Heart left ventricle (tissue), 16 donors: Measurements from ENCODE around the gene SPESP1. TPM values are rescaled to one million over a fixed set of nuclear protein-coding genes. Genes with fewer than 3 reads are reported as not detected.
"Not testable (repeated sequence)": the region's sequence is repeated elsewhere in the genome, so short reads cannot be mapped to it uniquely, and the experiment has no call there.

Experiments used
- ATAC-seq, 4 donors: fragments of 200-7000 bp; cut with Tn5 transposase; one replicate each; pipeline ENCODE4 v1.9.1; 2020 to 2022; ENCODE audit warnings: moderate library complexity in 4 of 4, mild to moderate bottlenecking in 3 of 4, moderate number of reproducible peaks in 1 of 4
- DNase-seq, 5 donors: peaks; one replicate each; pipeline ENCODE4 v3.0.0-alpha.2; 2020
- H3K27ac ChIP-seq, 12 donors: fragments of 200-600 bp; sonication (generic) in 4 of 12; one replicate each; pipeline versions ENCODE4 v1.5.0 to v1.8.0; 2016 to 2022; ENCODE audit warnings: mild to moderate bottlenecking in 2 of 12
- H3K27me3 ChIP-seq, 9 donors: fragments of 200-600 bp; sonication (generic) in 2 of 9; one replicate each; pipeline versions ENCODE4 v1.5.1 to v1.8.0; 2016 to 2022; ENCODE audit warnings: mild to moderate bottlenecking in 3 of 9
- H3K36me3 ChIP-seq, 9 donors: fragments of 200-600 bp; sonication (generic) in 2 of 9; one replicate each; pipeline versions ENCODE4 v1.5.0 to v1.8.0; 2018 to 2022; ENCODE audit warnings: mild to moderate bottlenecking in 2 of 9
- H3K4me1 ChIP-seq, 12 donors: fragments of 200-600 bp; sonication (generic) in 4 of 12; one replicate each; pipeline versions ENCODE4 v1.5.0 to v1.8.0; 2016 to 2022; ENCODE audit warnings: mild to moderate bottlenecking in 3 of 12
- H3K4me3 ChIP-seq, 12 donors: fragments of 200-600 bp; sonication (generic) in 4 of 12; one replicate each; pipeline versions ENCODE4 v1.5.0 to v1.8.0; 2017 to 2022; ENCODE audit warnings: mild to moderate bottlenecking in 9 of 12, moderate library complexity in 4 of 12
- H3K9me3 ChIP-seq, 12 donors: fragments of 200-600 bp; sonication (generic) in 4 of 12; one replicate each; pipeline versions ENCODE4 v1.5.0 to v1.8.0; 2016 to 2022; ENCODE audit warnings: mild to moderate bottlenecking in 1 of 12
- CTCF ChIP-seq, 12 donors: fragments of 200-600 bp; sonication (generic) in 4 of 12; IDR thresholded peaks; one replicate each; pipeline versions ENCODE4 v1.5.0 to v1.8.0; 2018 to 2022; ENCODE audit warnings: antibody characterized with exemption in 12 of 12, mild to moderate bottlenecking in 5 of 12
- POLR2A ChIP-seq, 2 donors: fragments of 450-650 bp; IDR thresholded peaks; one replicate each; pipeline ENCODE4 v1.6.1; 2017; ENCODE audit warnings: antibody characterized with exemption in 2 of 2, mild to moderate bottlenecking in 2 of 2, moderate library complexity in 2 of 2
- WGBS, 4 donors: extraction: QIAGEN DNeasy Blood & Tissue Kit in 2 of 4; methylation state at CpG; one replicate each; pipeline versions ENCODE4 v1.1.5 to v1.1.7; 2013 to 2018; 5-methylcytosine and 5-hydroxymethylcytosine counted together
- intact Hi-C, 10 donors: fragments of 100-400 bp; cut with DNase I; formaldehyde crosslinking; loops; one replicate each; pipeline versions ENCODE4 v1.11.1 to v1.14.2; 2022
- polyA plus RNA-seq, 2 donors: library from polyadenylated mRNA; stranded (reverse); fragments of 200-250 nt; gene quantifications; one replicate each; pipeline ENCODE4 v1.2.3, GENCODE V29; 2013
- total RNA-seq, 9 donors: library from RNA; depleted of rRNA in 2 of 9; stranded (reverse); fragments of >200 nt in 2 of 9; fragmentation: NEBNext Ultra II Directional in 3 of 9; extraction: Animal tissue kit (Norgen Biotek cat#: 25700) in 3 of 9; gene quantifications; one replicate each; pipeline versions ENCODE4 v1.1.0 to v1.2.4, GENCODE V29; 2016 to 2023
- donor health status: ischemic (EF 13 %, LVEDD 7.1; RV severe dilation, severe dysfunction).
- donor health status: healthy with polysubstance abuse.
- donor health status: DM: no; HTN: yes; CAD: no.
- donor health status: DM: no; HTN: no; CAD: no.
- donor health status: ischemic (EF 25% LVEDD 6.9; RV normal size, moderate dysfunction).
- donor health status: ischemic (EF 25% LVEDD 5.7; RV mildly dilated, moderate dysfunction).
- donor health status: healthy.
- donor health status: DM: yes; HTN: yes; CAD: no.
- donor health status: ischemic (EF 35%, LVEDD 5.7; RV mildly dilated, moderate dysfunction).
- donor health status: nonischemic (EF 11% LVEDD 7.7; RV severe dilation, severe dysfunction).
- donor health status: DM: yes; HTN: yes; CAD: no.
- donor health status: PGD.
- donor health status: ischemic (EF 29% LVEDD 5.4; RV normal size, mild dysfunction).
- donor health status: nonischemic (EF 23%, LVEDD 6.1; RV moderate dilation, normal function).

SPESP1 gene
- total and polyA plus RNA-seq, 11 donors = 1.2 to 11.0 (median 4.9) TPM; not detected in 1

DNA sequence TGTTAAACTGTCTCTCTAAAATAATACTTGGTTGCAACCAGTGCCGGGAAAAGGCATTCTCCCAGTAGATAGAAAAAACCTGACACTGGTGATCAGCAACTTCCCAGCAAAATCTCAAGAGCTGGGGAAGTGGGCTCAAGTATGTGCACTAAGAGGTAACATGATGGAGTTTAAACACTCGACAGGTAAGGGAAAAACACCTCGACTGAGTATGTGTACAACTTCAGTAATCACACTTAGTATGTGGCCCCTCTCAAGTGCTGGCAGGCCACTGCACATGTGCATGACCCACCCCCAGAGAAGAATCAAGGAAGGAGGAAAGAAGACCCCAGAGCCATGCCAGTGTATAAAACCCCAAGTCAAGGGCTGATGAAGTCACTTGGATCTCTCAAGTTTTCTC is 27.4 kb downstream of the SPESP1 start:
- WGBS, 4 donors = 80 to 85% (median 81%) methylated on average over 3 of the region's 3 CpGs
- Histone ChIP-seq H3K27me3 (peaks cover 0 to 4% (median 0%) of the 10 kb centered on the region in 9 donors), H3K27ac (no peak overlapping the region), H3K4me1 (no peaks in the 10 kb centered on the region), H3K9me3 (peaks cover 0 to 6% (median 0%) of the 10 kb centered on the region in 12 donors), H3K36me3 (no peaks in the 10 kb centered on the region), H3K4me3 (no peak overlapping the region)
- intact Hi-C loops = no loop called here
- DNase-seq (no peak), ATAC-seq (no peak)
- TF ChIP-seq POLR2A (IDR thresholded peaks at IDR 0.05) (no peak), CTCF (IDR thresholded peaks at IDR 0.05) (no peak)

DNA sequence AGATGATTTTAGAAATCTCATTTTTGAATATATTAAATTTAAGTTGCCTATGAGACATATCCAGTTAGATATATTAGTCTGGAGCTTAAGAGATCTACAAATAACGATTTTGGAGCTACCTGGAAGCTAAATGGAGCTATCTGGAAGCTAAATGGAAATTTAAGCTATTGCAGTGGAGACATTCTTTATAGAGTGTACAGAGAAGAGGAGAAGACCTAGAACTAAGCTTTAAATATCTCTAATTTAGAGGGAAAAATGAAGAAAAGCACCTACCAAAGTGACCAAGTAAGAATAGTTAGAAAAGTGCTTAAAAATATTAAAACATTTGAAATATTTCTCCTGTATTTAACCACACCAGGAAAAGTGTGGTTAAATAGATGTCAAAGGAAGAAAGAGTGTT is 28.3 kb downstream of the SPESP1 start:
- TF ChIP-seq POLR2A (IDR thresholded peaks at IDR 0.05) (no peak), CTCF (IDR thresholded peaks at IDR 0.05) (no peak)
- 65 to 76% (median 68%) methylated on average over 1 of the region's 1 CpG for WGBS, 4 donors
- Histone ChIP-seq H3K9me3 (peaks cover 0 to 6% (median 0%) of the 10 kb centered on the region in 12 donors), H3K4me3 (no peak overlapping the region), H3K27ac (no peak overlapping the region), H3K36me3 (no peaks in the 10 kb centered on the region), H3K4me1 (no peaks in the 10 kb centered on the region), H3K27me3 (peaks cover 0 to 4% (median 0%) of the 10 kb centered on the region in 9 donors)
- intact Hi-C loops = no loop called here
- ATAC-seq (no peak), DNase-seq (no peak)

GRCh38 chr15:68962465-68962864 is 32.1 kb downstream of the SPESP1 start:
- Histone ChIP-seq H3K27ac (no peak overlapping the region), H3K4me3 (no peak overlapping the region), H3K9me3 (peaks cover 0 to 2% (median 0%) of the 10 kb centered on the region in 12 donors), H3K27me3 (peaks cover 0 to 4% (median 0%) of the 10 kb centered on the region in 9 donors), H3K4me1 (peaks cover 0 to 4% (median 0%) of the 10 kb centered on the region in 12 donors), H3K36me3 (no peaks in the 10 kb centered on the region)
- 63 to 80% (median 72%) methylated on average over 1 of the region's 1 CpG for WGBS, 4 donors
- no peak for DNase-seq
- TF ChIP-seq CTCF (IDR thresholded peaks at IDR 0.05) (no peak), POLR2A (IDR thresholded peaks at IDR 0.05) (no peak)
- ATAC-seq = no peak
- intact Hi-C loops = no loop called here

DNA sequence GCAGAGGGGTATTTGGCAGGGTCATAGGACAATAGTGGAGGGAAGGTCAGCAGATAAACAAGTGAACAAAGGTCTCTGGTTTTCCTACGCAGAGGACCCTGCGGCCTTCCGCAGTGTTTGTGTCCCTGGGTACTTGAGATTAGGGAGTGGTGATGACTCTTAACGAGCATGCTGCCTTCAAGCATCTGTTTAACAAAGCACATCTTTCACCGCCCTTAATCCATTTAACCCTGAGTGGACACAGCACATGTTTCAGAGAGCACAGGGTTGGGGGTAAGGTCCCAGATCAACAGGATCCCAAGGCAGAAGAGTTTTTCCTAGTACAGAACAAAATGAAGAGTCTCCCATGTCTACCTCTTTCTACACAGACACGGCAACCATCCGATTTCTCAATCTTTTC is 33.4 kb downstream of the SPESP1 start:
- H3K36me3 ChIP-seq, H3K4me3 ChIP-seq, H3K9me3 ChIP-seq, H3K4me1 ChIP-seq, ATAC-seq, H3K27ac ChIP-seq, intact Hi-C loops, H3K27me3 ChIP-seq, DNase-seq: not testable (repeated sequence)
- WGBS, 4 donors = 71 to 78% (median 75%) methylated on average over 6 to 7 of the region's 7 CpGs

DNA sequence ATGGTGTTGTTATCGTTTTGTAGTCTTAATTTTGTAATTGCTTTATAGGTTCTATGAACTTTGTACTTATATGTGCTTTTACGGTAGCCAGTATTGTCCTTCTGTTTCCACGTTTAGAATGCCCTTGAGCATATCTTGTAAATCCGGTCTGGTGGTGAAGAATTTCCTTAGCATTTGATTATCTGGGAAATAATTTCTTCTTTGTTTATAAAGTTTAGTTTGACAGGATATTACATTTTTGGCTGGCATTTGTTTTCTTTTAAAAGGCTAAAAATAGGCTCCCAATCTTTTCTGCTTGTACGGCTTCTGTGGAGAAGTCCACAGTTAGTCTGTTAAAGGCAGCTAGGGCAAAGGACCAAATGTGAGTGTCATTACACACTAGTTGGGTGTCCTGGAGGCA is 36.7 kb downstream of the SPESP1 start:
- no peak overlapping the region for H3K4me3 ChIP-seq
- no peak for ATAC-seq
- no peaks in the 10 kb centered on the region for H3K27me3 ChIP-seq
- DNase-seq = no peak
- no peak overlapping the region for H3K27ac ChIP-seq
- 23 to 51% (median 31%) methylated on average over 5 of the region's 5 CpGs for WGBS, 4 donors
- peaks cover 0 to 4% (median 0%) of the 10 kb centered on the region in 12 donors for H3K4me1 ChIP-seq
- no peaks in the 10 kb centered on the region for H3K36me3 ChIP-seq
- H3K9me3 ChIP-seq = peaks cover 0 to 27% (median 15%) of the 10 kb centered on the region in 12 donors
- TF ChIP-seq POLR2A (IDR thresholded peaks at IDR 0.05) = no peak
- TF ChIP-seq CTCF (IDR thresholded peaks at IDR 0.05) = no peak
- intact Hi-C loops = no loop called here
